ENCODE data around the gene ULK4. TPM values are rescaled to one million over a fixed set of nuclear protein-coding genes. Genes with fewer than 3 reads are reported as not detected.

Gene ULK4
- total RNA-seq, 1 experiment from 2014 or later: 14.3 TPM

DNA sequence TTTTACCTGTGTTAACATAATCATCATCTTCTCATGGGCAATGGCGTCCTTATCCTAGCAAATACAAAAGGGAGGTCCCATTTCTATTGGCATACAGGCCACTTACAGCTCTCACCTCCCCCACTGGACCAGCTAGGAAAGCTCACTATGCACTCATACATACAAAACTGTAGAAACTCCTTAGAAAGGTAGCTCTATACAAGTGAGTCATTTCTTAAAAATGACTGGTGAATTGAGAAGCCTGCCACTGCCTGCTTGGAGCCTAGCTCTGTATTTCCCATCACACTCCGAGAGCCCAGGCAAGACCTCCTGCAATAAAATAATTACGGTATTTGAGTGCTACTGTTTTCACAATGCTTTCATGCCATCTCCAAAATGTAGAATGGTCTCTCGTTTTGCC, 321.8 kb downstream of the ULK4 start:
- in situ Hi-C loops (cut with HindIII; ENCODE audit: low pct_unique_long_range_greater_than_20kb, low sequenced_read_pairs): no loop called here

DNA sequence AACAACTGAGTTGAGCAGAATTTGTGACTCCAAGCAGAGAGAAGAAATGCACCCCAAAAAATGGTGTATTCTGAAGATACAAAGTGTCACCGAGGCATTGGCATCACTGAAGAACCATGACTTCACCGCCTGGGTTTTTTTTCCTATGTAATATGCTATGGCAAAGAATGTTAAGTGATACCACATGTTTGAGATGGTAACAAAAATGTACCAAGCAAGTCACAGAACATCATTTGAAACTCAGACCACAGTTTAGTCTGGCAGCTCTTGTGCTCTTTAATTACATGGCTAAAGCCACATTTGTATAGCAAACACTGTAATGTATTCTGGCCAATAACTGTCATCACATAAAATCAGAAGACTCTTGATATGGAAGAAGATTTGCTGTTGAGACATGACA, 323.5 kb downstream of the ULK4 start:
- ChIA-PET CTCF (no interaction called here), POLR2A (no interaction called here)
- TF ChIP-seq SIN3A (IDR thresholded peaks at IDR 0.05; ENCODE audit: borderline replicate concordance, insufficient read depth, low read depth, low read length) (no peak), POLR2AphosphoS5 (IDR thresholded peaks at IDR 0.05; ENCODE audit: low read depth, low read length) (no peak), TCF7L2 (IDR thresholded peaks at IDR 0.05; ENCODE audit: low read depth, low read length) (no peak)
- TF ChIP-seq, protein P1, sequence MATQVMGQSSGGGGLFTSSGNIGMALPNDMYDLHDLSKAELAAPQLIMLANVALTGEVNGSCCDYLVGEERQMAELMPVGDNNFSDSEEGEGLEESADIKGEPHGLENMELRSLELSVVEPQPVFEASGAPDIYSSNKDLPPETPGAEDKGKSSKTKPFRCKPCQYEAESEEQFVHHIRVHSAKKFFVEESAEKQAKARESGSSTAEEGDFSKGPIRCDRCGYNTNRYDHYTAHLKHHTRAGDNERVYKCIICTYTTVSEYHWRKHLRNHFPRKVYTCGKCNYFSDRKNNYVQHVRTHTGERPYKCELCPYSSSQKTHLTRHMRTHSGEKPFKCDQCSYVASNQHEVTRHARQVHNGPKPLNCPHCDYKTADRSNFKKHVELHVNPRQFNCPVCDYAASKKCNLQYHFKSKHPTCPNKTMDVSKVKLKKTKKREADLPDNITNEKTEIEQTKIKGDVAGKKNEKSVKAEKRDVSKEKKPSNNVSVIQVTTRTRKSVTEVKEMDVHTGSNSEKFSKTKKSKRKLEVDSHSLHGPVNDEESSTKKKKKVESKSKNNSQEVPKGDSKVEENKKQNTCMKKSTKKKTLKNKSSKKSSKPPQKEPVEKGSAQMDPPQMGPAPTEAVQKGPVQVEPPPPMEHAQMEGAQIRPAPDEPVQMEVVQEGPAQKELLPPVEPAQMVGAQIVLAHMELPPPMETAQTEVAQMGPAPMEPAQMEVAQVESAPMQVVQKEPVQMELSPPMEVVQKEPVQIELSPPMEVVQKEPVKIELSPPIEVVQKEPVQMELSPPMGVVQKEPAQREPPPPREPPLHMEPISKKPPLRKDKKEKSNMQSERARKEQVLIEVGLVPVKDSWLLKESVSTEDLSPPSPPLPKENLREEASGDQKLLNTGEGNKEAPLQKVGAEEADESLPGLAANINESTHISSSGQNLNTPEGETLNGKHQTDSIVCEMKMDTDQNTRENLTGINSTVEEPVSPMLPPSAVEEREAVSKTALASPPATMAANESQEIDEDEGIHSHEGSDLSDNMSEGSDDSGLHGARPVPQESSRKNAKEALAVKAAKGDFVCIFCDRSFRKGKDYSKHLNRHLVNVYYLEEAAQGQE (IDR thresholded peaks at IDR 0.05; ENCODE audit: insufficient read depth in 1 of 2, low read depth in 2 of 2, low read length in 1 of 2): no peak
- TF ChIP-seq, protein P2, sequence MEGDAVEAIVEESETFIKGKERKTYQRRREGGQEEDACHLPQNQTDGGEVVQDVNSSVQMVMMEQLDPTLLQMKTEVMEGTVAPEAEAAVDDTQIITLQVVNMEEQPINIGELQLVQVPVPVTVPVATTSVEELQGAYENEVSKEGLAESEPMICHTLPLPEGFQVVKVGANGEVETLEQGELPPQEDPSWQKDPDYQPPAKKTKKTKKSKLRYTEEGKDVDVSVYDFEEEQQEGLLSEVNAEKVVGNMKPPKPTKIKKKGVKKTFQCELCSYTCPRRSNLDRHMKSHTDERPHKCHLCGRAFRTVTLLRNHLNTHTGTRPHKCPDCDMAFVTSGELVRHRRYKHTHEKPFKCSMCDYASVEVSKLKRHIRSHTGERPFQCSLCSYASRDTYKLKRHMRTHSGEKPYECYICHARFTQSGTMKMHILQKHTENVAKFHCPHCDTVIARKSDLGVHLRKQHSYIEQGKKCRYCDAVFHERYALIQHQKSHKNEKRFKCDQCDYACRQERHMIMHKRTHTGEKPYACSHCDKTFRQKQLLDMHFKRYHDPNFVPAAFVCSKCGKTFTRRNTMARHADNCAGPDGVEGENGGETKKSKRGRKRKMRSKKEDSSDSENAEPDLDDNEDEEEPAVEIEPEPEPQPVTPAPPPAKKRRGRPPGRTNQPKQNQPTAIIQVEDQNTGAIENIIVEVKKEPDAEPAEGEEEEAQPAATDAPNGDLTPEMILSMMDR (IDR thresholded peaks at IDR 0.05): no peak
- ATAC-seq (no peak), DNase-seq (ENCODE audit: low read depth, low spot score) (no peak)
- H3K27me3 ChIP-seq (ENCODE audit: control insufficient read depth, insufficient read depth, low read length): no peaks in the 10 kb centered on the region
- no peak overlapping the region for H3K4me3 ChIP-seq (ENCODE audit: low read depth in 2 of 2, low read length in 2 of 2)
- intact Hi-C loops (cut with micrococcal nuclease; ENCODE audit: unreplicated experiment) (no loop called here), in situ Hi-C loops (cut with HindIII; ENCODE audit: low pct_unique_long_range_greater_than_20kb, low sequenced_read_pairs) (no loop called here)
- no peaks in the 10 kb centered on the region for H3K4me1 ChIP-seq (ENCODE audit: control insufficient read depth, insufficient read depth, low read length)
- BruUV-seq (replicated peaks): no TSS peak
- H3K9me3 ChIP-seq (ENCODE audit: control insufficient read depth, insufficient read depth, low read depth, low read length): no peaks in the 10 kb centered on the region
- H3K36me3 ChIP-seq (ENCODE audit: control insufficient read depth, insufficient read depth, low read length): no peaks in the 10 kb centered on the region
- H3K27ac ChIP-seq (ENCODE audit: low read length): no peak overlapping the region

More for the DNA sequence above, 321.8 kb downstream of the ULK4 start:
- ChIA-PET POLR2A (no interaction called here), CTCF (no interaction called here)
- no peaks in the 10 kb centered on the region for H3K9me3 ChIP-seq (ENCODE audit: control insufficient read depth, insufficient read depth, low read depth, low read length)
- no peak overlapping the region for H3K27ac ChIP-seq (ENCODE audit: low read length)
- TF ChIP-seq, protein P2 (IDR thresholded peaks at IDR 0.05): no peak
- no peak for TF ChIP-seq TCF7L2 (IDR thresholded peaks at IDR 0.05; ENCODE audit: low read depth, low read length)
- TF ChIP-seq POLR2AphosphoS5 (IDR thresholded peaks at IDR 0.05; ENCODE audit: low read depth, low read length): no peak
- ATAC-seq (no peak), DNase-seq (ENCODE audit: low read depth, low spot score) (no peak)
- no peaks in the 10 kb centered on the region for H3K4me1 ChIP-seq (ENCODE audit: control insufficient read depth, insufficient read depth, low read length)
- intact Hi-C loops (cut with micrococcal nuclease; ENCODE audit: unreplicated experiment): no loop called here
- no TSS peak for BruUV-seq (replicated peaks)
- H3K36me3 ChIP-seq (ENCODE audit: control insufficient read depth, insufficient read depth, low read length): no peaks in the 10 kb centered on the region
- no peaks in the 10 kb centered on the region for H3K27me3 ChIP-seq (ENCODE audit: control insufficient read depth, insufficient read depth, low read length)
- H3K4me3 ChIP-seq (ENCODE audit: low read depth in 2 of 2, low read length in 2 of 2): no peak overlapping the region
